ENCODE measurements around the gene BCDIN3D.

- TF ChIP-seq CTCF (IDR thresholded peaks at IDR 0.05 in 2 of 3, conservative IDR thresholded peaks at IDR 0.05 in 1 of 3; ENCODE audit: control insufficient read depth in 2 of 3, extremely low read depth in 1 of 3, insufficient read depth in 1 of 3, low read depth in 3 of 3, low read length in 3 of 3), result no peak
- TF ChIP-seq SP1 (IDR thresholded peaks at IDR 0.05; ENCODE audit: low read depth, low read length), result no peak
Observed at GRCh38 chr12:49854976-49855375, 12.1 kb upstream of the BCDIN3D start.
